Measurements from ENCODE around the gene HNRNPC. TPM values are rescaled to one million over a fixed set of nuclear protein-coding genes. Genes with fewer than 3 reads are reported as not detected.

Gene HNRNPC
- total and polyA plus RNA-seq, 10 of the 15 experiments (the other 5 are each of a cell fraction or from before 2014, with no cell fraction given): 679 to 1,492 (median 1,262) TPM

DNA sequence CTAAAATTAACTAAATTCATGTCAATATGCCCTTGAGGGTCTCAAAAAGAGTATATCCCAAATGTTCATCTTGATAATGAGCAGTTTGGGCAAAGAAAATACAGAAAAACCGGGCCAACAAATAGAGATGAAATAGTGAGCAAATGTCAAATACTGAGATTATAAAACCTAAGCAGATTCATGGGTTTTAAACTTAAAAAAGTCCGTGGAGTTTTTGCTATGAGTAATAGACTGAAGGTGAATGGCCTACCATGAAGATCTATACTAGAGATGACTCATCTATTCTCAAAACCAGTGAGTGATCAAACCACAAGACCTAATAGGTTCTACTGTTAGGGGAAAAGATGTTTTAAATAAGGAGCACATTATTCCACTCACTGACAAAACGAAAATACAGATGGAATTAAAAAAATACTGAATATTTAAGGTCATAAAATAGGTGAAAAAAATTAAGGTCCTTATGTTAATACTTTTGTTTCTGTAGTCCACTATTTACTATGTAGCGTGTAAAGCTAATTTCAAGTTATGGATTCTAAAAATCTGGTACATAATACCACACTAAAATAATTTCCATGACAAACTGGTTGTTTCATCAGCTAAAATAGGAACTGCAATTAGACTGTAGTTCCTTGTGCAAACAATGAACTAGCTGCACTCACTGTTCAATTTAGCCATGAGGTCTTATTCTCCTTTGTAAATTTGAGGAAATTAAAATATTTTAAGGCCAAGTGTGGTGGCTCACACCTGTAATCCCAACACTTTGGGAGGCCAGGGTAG is 5.0 kb downstream of the HNRNPC start (continued):
- TF ChIP-seq, protein P1, sequence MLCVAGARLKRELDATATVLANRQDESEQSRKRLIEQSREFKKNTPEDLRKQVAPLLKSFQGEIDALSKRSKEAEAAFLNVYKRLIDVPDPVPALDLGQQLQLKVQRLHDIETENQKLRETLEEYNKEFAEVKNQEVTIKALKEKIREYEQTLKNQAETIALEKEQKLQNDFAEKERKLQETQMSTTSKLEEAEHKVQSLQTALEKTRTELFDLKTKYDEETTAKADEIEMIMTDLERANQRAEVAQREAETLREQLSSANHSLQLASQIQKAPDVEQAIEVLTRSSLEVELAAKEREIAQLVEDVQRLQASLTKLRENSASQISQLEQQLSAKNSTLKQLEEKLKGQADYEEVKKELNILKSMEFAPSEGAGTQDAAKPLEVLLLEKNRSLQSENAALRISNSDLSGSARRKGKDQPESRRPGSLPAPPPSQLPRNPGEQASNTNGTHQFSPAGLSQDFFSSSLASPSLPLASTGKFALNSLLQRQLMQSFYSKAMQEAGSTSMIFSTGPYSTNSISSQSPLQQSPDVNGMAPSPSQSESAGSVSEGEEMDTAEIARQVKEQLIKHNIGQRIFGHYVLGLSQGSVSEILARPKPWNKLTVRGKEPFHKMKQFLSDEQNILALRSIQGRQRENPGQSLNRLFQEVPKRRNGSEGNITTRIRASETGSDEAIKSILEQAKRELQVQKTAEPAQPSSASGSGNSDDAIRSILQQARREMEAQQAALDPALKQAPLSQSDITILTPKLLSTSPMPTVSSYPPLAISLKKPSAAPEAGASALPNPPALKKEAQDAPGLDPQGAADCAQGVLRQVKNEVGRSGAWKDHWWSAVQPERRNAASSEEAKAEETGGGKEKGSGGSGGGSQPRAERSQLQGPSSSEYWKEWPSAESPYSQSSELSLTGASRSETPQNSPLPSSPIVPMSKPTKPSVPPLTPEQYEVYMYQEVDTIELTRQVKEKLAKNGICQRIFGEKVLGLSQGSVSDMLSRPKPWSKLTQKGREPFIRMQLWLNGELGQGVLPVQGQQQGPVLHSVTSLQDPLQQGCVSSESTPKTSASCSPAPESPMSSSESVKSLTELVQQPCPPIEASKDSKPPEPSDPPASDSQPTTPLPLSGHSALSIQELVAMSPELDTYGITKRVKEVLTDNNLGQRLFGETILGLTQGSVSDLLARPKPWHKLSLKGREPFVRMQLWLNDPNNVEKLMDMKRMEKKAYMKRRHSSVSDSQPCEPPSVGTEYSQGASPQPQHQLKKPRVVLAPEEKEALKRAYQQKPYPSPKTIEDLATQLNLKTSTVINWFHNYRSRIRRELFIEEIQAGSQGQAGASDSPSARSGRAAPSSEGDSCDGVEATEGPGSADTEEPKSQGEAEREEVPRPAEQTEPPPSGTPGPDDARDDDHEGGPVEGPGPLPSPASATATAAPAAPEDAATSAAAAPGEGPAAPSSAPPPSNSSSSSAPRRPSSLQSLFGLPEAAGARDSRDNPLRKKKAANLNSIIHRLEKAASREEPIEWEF (IDR thresholded peaks at IDR 0.05; ENCODE audit: insufficient replicate concordance, low read depth, low read length): peak; percentile 76
- TF ChIP-seq HDAC2 (IDR thresholded peaks at IDR 0.05): no peak
- no peak for TF ChIP-seq KAT2A (conservative IDR thresholded peaks at IDR 0.05; ENCODE audit: control insufficient read depth, low read depth, low read length)
- TF ChIP-seq, protein P2, sequence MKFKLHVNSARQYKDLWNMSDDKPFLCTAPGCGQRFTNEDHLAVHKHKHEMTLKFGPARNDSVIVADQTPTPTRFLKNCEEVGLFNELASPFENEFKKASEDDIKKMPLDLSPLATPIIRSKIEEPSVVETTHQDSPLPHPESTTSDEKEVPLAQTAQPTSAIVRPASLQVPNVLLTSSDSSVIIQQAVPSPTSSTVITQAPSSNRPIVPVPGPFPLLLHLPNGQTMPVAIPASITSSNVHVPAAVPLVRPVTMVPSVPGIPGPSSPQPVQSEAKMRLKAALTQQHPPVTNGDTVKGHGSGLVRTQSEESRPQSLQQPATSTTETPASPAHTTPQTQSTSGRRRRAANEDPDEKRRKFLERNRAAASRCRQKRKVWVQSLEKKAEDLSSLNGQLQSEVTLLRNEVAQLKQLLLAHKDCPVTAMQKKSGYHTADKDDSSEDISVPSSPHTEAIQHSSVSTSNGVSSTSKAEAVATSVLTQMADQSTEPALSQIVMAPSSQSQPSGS (IDR thresholded peaks at IDR 0.05; ENCODE audit: low read length): peak; percentile 84
- peak; percentile 86; the same call in 1 of the 2 replicates for TF ChIP-seq CBFB (IDR thresholded peaks at IDR 0.05; ENCODE audit: low read depth)
- TF ChIP-seq, protein P3, sequence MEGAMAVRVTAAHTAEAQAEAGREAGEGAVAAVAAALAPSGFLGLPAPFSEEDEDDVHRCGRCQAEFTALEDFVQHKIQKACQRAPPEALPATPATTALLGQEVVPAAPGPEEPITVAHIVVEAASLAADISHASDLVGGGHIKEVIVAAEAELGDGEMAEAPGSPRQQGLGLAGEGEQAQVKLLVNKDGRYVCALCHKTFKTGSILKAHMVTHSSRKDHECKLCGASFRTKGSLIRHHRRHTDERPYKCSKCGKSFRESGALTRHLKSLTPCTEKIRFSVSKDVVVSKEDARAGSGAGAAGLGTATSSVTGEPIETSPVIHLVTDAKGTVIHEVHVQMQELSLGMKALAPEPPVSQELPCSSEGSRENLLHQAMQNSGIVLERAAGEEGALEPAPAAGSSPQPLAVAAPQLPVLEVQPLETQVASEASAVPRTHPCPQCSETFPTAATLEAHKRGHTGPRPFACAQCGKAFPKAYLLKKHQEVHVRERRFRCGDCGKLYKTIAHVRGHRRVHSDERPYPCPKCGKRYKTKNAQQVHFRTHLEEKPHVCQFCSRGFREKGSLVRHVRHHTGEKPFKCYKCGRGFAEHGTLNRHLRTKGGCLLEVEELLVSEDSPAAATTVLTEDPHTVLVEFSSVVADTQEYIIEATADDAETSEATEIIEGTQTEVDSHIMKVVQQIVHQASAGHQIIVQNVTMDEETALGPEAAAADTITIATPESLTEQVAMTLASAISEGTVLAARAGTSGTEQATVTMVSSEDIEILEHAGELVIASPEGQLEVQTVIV (IDR thresholded peaks at IDR 0.05; ENCODE audit: borderline replicate concordance, partially characterized antibody): no peak
- TF ChIP-seq, protein P4, sequence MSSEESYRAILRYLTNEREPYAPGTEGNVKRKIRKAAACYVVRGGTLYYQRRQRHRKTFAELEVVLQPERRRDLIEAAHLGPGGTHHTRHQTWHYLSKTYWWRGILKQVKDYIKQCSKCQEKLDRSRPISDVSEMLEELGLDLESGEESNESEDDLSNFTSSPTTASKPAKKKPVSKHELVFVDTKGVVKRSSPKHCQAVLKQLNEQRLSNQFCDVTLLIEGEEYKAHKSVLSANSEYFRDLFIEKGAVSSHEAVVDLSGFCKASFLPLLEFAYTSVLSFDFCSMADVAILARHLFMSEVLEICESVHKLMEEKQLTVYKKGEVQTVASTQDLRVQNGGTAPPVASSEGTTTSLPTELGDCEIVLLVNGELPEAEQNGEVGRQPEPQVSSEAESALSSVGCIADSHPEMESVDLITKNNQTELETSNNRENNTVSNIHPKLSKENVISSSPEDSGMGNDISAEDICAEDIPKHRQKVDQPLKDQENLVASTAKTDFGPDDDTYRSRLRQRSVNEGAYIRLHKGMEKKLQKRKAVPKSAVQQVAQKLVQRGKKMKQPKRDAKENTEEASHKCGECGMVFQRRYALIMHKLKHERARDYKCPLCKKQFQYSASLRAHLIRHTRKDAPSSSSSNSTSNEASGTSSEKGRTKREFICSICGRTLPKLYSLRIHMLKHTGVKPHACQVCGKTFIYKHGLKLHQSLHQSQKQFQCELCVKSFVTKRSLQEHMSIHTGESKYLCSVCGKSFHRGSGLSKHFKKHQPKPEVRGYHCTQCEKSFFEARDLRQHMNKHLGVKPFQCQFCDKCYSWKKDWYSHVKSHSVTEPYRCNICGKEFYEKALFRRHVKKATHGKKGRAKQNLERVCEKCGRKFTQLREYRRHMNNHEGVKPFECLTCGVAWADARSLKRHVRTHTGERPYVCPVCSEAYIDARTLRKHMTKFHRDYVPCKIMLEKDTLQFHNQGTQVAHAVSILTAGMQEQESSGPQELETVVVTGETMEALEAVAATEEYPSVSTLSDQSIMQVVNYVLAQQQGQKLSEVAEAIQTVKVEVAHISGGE (CRISPR knock-in tag; IDR thresholded peaks at IDR 0.05): no peak
- TF ChIP-seq, protein P5, sequence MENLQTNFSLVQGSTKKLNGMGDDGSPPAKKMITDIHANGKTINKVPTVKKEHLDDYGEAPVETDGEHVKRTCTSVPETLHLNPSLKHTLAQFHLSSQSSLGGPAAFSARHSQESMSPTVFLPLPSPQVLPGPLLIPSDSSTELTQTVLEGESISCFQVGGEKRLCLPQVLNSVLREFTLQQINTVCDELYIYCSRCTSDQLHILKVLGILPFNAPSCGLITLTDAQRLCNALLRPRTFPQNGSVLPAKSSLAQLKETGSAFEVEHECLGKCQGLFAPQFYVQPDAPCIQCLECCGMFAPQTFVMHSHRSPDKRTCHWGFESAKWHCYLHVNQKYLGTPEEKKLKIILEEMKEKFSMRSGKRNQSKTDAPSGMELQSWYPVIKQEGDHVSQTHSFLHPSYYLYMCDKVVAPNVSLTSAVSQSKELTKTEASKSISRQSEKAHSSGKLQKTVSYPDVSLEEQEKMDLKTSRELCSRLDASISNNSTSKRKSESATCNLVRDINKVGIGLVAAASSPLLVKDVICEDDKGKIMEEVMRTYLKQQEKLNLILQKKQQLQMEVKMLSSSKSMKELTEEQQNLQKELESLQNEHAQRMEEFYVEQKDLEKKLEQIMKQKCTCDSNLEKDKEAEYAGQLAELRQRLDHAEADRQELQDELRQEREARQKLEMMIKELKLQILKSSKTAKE (IDR thresholded peaks at IDR 0.05; ENCODE audit: low read depth, poor library complexity, severe bottlenecking): peak; percentile 67
- no peak for TF ChIP-seq RAD51 (IDR thresholded peaks at IDR 0.05)
- no peak for TF ChIP-seq ASH2L (IDR thresholded peaks at IDR 0.05; ENCODE audit: borderline replicate concordance, low read depth)
- TF ChIP-seq MXI1 (IDR thresholded peaks at IDR 0.05; ENCODE audit: low read depth, low read length): peak; percentile 48; the same call in 1 of the 2 replicates
- peak; percentile 94 for TF ChIP-seq JUNB (IDR thresholded peaks at IDR 0.05)
- 0 out of 2 replicates have a peak, but pooled peaks have one; percentile 28 for TF ChIP-seq ZBED1 (IDR thresholded peaks at IDR 0.05; ENCODE audit: borderline replicate concordance)
- no peak; the same call in 1 of the 2 replicates for TF ChIP-seq ESRRA (IDR thresholded peaks at IDR 0.05; ENCODE audit: low read length)

All from GM12878 (cell line).